NCI-H2029 treated with DMSO at 0.1 percent for 48 hours (cell line): ENCODE measurements around the gene UBE2D2.

Source experiments
- DNase-seq: peaks from one replicate; lab custom pipeline; 2025; lab: John Stamatoyannopoulos, UW

The UBE2D2 gene

GRCh38 chr5:139636207-139636792 lies 75.2 kb downstream of the UBE2D2 start:
- no peak for DNase-seq

GRCh38 chr5:139636975-139637408 lies 75.9 kb downstream of the UBE2D2 start:
- no peak for DNase-seq

DNA sequence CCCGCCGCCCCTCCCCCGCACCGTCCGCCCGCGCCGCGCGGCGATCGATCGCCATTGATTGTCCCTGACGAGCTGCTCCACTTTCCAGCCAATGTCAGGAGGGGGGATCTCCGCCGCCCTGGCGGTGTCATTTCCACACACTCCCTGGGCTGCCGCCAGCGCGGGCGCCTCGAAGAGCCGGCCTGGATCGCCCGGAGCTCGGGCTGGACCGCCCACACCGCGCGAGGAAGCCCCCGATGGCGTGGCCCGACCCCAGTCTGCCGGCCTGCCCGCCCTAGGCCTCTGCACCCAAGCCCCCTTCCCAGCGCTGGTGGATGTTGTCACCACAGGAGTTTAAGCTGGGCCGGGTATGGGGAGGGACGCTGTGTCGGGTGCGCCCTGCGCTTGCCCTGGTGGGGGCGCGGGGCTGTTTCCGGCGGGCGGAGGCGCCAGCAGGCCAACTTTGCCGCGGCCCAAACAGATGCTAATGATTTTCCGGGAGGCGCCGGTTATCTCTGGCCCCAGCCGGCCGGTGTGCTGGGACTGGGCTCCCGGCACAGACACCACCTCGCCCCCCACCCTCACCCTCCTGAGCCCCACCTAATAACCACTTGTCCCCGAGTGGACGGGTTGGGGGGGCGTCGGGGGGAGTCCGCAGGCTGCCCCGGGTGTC lies 76.4 kb downstream of the UBE2D2 start:
- peak; percentile 32 for DNase-seq

GRCh38 chr5:139638090-139638735 lies 77.1 kb downstream of the UBE2D2 start:
- peak; percentile 77 for DNase-seq

GRCh38 chr5:139638736-139639618 lies 77.8 kb downstream of the UBE2D2 start:
- DNase-seq, result peak; percentile 60

DNA sequence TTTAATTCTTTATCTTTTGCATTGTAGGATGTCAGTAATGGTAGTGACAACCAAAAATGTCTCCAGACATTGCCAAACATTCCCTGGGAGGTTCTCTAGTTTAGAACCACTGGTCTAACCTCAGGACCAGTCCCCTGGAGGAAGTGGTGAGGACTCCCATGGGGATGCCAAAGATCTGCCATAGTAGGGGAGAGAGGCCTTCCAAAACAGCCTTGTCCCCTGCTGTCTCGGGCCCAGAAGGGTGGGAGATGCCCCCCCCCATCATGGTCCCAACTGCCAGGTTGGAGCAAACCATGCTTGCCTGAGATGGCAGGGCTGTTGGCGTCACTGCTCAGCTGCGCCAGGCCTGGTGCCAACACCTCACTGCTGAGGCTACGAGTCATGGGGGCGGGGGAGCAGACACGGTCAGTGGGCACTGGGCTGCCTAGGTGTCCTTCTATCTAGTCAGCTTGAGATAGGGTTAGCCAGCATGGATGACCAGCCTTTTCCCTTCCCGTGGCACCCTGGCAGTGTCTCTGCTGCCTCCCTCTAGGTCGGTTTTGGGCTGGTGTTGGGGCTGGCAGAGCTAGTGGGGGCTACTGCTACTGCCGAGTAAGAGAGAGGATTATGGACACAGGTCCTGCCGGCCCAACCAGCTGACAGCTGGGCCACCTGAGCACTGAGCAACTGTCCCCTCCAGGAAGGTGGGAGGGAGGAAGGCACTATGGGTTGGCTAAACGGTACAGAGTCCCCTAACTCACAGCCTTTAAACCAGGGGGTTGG lies 78.7 kb downstream of the UBE2D2 start:
- DNase-seq, result peak; percentile 31

- no peak for DNase-seq
These were observed 79.4 kb downstream of the UBE2D2 start for GRCh38 chr5:139640421-139641115.

GRCh38 chr5:139641116-139642080 lies 80.3 kb downstream of the UBE2D2 start:
- DNase-seq, result no peak

DNA sequence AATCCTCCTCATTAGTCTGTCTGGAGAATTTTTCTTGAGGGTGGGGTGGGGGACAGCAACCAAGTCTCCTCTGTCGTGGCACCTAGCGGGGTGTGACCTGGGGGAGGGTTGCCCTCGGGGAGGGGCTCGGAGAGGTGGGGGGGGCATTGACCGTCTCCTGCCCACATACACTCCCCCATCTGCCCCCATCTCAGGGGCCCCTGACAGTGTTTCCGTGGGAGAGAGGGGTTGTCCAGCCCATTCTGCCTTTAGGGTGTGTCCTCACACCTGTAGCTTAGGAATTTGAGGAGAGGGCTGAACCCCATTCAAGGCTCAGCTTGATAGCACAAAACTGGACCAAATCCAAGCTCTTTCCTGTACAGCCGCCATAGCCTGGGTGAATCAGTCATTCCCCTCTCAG lies 81.1 kb downstream of the UBE2D2 start:
- DNase-seq, result no peak

- no peak for DNase-seq
These were observed 82.0 kb downstream of the UBE2D2 start for GRCh38 chr5:139642891-139643871.

- no peak for DNase-seq
These were observed 82.9 kb downstream of the UBE2D2 start for GRCh38 chr5:139644001-139644456.

DNA sequence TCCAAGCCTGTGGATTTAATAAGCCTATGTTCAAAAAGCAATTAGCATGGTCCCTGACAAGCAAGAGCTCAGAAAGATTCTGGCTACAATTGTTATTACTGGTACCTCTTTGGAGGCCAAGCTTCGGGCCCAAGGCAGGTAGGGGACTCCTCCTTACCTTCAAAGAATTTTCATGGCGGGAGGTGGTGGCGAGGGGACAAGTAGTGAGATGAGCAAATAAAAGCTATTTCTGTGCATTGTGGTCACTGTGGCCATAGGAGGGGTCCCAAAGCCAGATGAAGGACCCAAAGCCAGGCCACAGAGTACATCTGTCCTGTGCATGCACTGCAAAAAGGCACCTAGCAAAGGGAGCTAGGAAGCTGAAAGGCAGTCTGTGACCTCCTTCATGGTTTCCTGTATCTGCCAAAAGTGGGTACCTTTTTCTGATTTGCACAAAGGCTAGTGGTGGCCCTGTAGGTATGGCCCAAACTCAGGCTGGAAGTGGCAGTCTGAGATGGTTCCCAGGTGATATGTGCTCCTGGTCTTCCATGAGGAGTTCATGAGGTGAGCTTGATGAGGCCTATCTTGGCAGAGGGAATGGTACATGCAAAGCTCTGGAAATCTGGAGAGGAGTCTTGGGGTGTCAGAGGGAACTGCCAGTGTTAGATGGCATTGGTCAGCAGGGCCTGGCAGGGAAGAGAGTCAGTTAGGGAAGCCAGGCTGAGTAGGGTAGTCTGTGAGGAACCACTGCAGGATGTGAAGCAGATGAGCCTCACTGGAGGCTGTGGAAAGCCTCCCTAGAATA lies 83.7 kb downstream of the UBE2D2 start:
- no peak for DNase-seq

DNA sequence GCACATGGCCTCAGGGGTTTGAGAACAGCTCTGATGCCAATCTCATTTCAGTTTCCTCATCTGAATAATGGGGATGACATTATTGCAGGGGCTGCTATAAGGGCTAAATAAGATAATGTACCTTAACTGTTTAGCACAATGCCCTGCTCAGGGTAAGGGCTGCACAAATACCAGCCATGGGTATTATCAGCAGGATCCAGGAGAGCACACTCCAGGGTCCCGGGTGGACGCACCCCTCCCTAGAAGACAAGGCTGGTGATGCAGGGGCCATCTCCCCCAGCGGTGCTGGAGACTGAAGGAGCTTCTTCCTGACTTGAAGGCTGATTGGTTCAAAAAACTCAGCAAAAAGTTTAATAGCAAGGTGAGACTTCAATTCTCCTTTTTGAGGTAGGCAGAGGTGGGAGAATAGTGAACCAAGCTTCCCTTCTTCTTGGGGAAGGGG lies 84.3 kb downstream of the UBE2D2 start:
- DNase-seq, result no peak

DNA sequence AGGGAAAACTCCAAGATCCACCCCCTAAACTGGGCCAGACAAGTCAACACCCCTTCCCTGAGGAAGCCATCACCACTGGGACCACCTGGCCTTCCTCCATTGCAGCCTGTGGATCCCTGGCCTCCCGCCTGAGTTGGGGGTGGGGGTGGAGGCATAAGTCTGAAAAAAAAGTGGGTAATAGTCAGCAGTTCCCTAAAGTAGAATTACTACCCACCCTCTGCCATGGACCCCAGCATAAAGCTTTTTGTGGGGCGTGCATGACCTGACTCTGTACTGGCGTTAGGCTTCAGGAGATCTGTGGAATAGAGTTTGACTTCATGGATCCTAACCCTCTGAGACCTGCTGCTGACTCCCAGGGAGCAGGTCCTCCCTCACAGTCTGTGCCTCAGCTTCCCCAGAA lies 85.0 kb downstream of the UBE2D2 start:
- no peak for DNase-seq

GRCh38 chr5:139646912-139647505 lies 85.9 kb downstream of the UBE2D2 start:
- DNase-seq, result no peak

- DNase-seq, result no peak
These were observed 86.5 kb downstream of the UBE2D2 start for GRCh38 chr5:139647506-139648204.
